Measurements from ENCODE around the gene SEMA3C. TPM values are rescaled to one million over a fixed set of nuclear protein-coding genes. Genes with fewer than 3 reads are reported as not detected.

Gene SEMA3C
- total RNA-seq, 1 donor from 2014 or later = 37.2 TPM

- DNase-seq (no peak), ATAC-seq (peak; percentile 41)
- Histone ChIP-seq H3K27ac (no peak overlapping the region), H3K4me3 (no peak overlapping the region), H3K36me3 (no peaks in the 10 kb centered on the region), H3K27me3 (no peaks in the 10 kb centered on the region), H3K4me1 (no peaks in the 10 kb centered on the region), H3K9me3 (no peaks in the 10 kb centered on the region)
- intact Hi-C loops (cut with DNase I) = no loop called here
- TF ChIP-seq, protein P1, sequence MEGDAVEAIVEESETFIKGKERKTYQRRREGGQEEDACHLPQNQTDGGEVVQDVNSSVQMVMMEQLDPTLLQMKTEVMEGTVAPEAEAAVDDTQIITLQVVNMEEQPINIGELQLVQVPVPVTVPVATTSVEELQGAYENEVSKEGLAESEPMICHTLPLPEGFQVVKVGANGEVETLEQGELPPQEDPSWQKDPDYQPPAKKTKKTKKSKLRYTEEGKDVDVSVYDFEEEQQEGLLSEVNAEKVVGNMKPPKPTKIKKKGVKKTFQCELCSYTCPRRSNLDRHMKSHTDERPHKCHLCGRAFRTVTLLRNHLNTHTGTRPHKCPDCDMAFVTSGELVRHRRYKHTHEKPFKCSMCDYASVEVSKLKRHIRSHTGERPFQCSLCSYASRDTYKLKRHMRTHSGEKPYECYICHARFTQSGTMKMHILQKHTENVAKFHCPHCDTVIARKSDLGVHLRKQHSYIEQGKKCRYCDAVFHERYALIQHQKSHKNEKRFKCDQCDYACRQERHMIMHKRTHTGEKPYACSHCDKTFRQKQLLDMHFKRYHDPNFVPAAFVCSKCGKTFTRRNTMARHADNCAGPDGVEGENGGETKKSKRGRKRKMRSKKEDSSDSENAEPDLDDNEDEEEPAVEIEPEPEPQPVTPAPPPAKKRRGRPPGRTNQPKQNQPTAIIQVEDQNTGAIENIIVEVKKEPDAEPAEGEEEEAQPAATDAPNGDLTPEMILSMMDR (IDR thresholded peaks at IDR 0.05) = no peak
Observed at GRCh38 chr7:80851896-80852476, 66.9 kb downstream of the SEMA3C start.

- no peaks in the 10 kb centered on the region for H3K36me3 ChIP-seq
- TF ChIP-seq, protein P1 (IDR thresholded peaks at IDR 0.05) = no peak
- intact Hi-C loops (cut with DNase I) = no loop called here
- no peak overlapping the region for H3K27ac ChIP-seq
- H3K27me3 ChIP-seq = no peaks in the 10 kb centered on the region
- no peaks in the 10 kb centered on the region for H3K4me1 ChIP-seq
- ATAC-seq (no peak), DNase-seq (no peak)
- no peak overlapping the region for H3K4me3 ChIP-seq
- no peaks in the 10 kb centered on the region for H3K9me3 ChIP-seq
Observed at GRCh38 chr7:80848841-80849240, 70.0 kb downstream of the SEMA3C start.

GRCh38 chr7:80847895-80848294 is 71.0 kb downstream of the SEMA3C start:
- no peak overlapping the region for H3K27ac ChIP-seq
- no peaks in the 10 kb centered on the region for H3K9me3 ChIP-seq
- intact Hi-C loops (cut with DNase I) = no loop called here
- ATAC-seq (no peak), DNase-seq (no peak)
- no peak overlapping the region for H3K4me3 ChIP-seq
- H3K4me1 ChIP-seq = peaks cover 6% of the 10 kb centered on the region
- H3K36me3 ChIP-seq = no peaks in the 10 kb centered on the region
- H3K27me3 ChIP-seq = no peaks in the 10 kb centered on the region
- TF ChIP-seq, protein P1 (IDR thresholded peaks at IDR 0.05) = no peak

GRCh38 chr7:80847027-80847426 is 71.8 kb downstream of the SEMA3C start:
- Histone ChIP-seq H3K4me3 (no peak overlapping the region), H3K4me1 (peaks cover 6% of the 10 kb centered on the region), H3K36me3 (no peaks in the 10 kb centered on the region), H3K9me3 (no peaks in the 10 kb centered on the region), H3K27ac (no peak overlapping the region), H3K27me3 (no peaks in the 10 kb centered on the region)
- ATAC-seq = no peak
- intact Hi-C loops (cut with DNase I) = no loop called here
- TF ChIP-seq, protein P1 (IDR thresholded peaks at IDR 0.05) = no peak
- DNase-seq = no peak

GRCh38 chr7:80844916-80845315 is 73.9 kb downstream of the SEMA3C start:
- intact Hi-C loops (cut with DNase I) = no loop called here
- Histone ChIP-seq H3K4me3 (no peak overlapping the region), H3K4me1 (peaks cover 6% of the 10 kb centered on the region), H3K27me3 (no peaks in the 10 kb centered on the region), H3K9me3 (no peaks in the 10 kb centered on the region), H3K36me3 (no peaks in the 10 kb centered on the region), H3K27ac (no peak overlapping the region)
- ATAC-seq = no peak
- DNase-seq = no peak
- TF ChIP-seq, protein P1 (IDR thresholded peaks at IDR 0.05) = no peak

Measured in upper lobe of right lung (tissue), 1 donor.